GM18870 (cell line): ENCODE data around the gene PRR14L.
"Not testable (repeated sequence)": the region's sequence is repeated elsewhere in the genome, so short reads cannot be mapped to it uniquely, and the experiment has no call there.

Experiments used
- ATAC-seq: cut with Tn5 transposase; IDR thresholded peaks from one replicate; pipeline ENCODE4 v1.9.1; 2021; ENCODE audit warnings: moderate library complexity; ENCODE audit not compliant: unreplicated experiment

The PRR14L gene

DNA sequence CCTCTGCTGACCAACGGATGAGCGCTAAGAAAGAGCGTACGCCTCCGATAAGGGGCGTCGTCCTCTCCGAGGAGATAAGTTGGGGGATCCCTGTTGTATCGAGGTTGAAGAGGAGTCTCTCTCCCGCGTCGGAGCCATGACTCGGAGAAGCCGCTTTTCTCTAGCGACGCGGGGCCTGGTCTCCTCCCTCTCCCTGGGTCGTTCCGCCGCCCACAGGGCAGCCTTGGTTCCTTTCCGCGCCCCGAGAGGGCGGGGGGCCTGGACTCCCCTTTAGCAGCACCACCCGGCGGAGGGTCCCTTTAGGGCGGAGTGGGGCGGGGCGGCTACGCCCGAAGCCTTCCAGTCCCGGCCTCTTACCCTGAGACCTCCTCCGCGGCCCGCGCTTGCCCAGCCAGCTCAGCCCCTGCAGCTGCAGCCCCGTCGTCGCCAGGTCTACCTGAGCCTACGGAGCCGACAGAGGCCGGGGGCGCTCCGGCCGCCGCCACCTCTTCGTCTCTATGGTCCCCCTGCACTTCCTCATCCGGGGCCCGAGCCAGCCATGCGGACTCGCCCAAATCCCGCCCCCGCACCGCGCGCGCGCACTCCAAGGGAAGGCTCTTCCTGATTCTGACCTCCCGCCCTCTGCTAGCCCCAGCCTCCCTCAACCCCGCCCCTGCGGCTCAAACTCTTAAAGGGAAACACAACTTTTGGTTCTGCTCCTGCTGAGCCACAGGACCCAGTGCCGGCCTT is at the start of gene PRR14L:
Gene PRR14L, minus strand, starts transcription at position 497 of the 729 bp plus-strand sequence. CDS start 11,272 bp downstream, outside the sequence.
- peak; percentile 53 for ATAC-seq

DNA sequence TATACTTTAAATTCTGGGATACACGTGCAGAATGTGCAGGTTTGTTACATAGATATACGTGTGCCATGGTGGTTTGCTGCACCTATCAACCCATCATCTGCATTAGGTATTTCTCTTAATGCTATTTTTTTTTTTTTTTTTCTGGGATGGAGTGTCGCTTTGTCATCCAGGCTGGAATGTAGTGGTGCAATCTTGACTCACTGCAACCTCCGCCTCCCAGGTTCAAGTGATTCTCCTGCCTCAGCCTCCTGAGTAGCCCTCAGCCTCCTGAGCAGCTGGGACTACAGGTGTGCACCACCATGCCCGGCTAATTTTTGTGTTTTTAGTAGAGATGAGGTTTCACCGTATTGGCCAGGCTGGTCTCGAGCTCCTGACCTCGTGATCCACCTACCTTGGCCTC is 49.4 kb upstream of the PRR14L start:
- not testable (repeated sequence) for ATAC-seq

DNA sequence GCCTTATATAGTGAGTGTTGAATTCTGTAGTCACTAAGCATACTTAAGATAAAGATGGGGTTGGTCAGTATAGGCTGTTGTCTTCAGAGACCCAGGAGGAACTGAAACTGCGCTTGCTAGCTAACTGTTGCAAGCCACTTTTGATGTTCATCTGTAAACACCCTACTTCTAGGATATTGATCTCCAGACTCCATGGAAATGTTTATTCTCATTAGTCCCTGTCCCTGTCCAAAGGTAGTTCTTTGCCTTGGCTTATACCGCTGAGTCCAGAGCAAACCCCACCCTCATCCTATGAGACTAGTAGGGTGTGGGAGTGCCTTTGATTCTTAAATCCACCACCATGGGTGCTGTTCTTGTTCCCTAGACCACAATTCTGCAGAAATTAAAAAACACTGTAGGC is 40.3 kb upstream of the PRR14L start:
- no peak for ATAC-seq

DNA sequence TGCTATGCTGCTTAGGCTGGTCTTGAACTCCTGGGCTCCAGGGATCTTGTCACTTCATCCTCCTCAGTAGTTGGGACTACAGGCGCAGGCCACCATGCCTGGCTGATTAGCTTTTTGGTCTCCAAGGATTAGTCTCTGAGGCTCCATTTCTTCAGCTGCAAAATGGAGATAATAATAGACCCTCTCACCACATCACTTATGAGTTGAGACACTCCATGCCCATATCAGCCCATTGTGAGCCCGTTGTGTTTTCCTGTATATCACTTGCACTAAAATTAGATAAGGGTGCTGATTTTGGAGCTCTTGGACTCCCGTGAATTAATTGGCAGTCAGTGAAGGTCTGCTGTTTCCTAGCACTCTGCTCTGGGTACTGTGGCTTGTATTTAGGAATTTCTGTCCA is 39.9 kb upstream of the PRR14L start:
- ATAC-seq: no peak

DNA sequence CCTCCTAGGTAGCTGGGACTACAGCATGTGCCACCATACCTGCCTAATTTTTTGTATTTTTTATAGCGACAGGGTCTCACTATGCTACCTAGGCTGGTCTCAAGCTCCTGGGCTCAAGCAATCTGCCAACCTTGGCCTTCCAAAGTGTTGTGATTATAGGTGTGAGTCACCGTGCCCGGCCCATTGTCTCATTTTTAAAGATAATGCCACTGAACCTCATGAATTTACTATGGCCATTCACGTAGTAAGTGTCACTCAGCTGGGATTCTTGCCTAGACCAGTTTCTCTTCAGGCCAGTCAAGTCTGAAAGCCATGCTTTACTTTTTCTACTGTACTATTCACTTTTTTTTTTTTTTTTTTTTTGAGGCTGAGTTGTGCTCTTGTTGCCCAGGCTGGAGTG is 26.3 kb upstream of the PRR14L start:
- ATAC-seq: no peak

DNA sequence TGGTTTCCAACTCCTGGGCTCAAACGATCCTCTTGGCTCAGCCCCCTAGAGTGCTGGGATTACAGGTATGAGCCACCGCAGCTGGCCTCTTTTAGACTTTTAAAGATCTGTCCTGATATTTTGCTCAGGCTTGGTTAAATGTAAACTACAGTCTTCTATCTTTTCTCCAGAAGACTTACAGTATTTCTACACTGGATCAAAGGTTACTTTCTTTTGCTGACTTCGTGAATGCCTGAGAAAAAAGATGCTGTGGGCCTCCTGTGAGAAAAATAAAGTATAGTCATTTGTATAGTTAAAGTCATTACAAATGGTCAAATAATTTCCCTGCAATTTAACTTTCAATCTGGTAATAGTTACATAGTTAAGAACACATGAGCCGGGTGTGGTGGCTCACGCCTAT is 23.5 kb upstream of the PRR14L start:
- ATAC-seq: no peak

DNA sequence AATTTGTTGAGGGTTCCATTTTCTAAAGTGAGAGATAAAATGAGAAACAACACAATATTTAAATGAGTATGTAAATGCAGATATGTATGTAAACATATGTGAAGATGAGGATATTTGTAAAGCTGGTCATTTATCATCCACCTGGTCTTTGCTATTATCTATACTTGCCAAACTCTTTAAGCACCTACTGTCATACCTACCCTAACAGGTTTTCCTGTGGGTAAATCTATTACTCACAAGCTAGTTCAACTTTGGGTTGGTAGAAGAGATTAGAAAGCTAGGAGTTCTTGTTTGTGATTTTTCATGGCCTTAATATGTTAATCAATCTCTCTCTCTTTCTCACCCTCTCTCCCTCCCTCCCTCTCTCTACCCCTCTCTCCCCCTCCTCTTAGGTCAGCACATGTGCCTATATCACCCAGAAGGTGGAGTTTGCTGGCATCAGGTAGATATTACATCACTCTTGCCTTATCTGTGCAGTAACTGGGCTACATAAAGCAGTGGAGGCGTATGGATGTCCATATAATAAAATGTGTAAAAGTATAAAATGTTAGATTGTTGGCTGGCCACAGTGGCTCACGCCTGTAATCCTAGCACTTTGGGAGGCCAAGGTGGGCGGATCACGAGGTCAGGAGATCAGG is 18.6 kb upstream of the PRR14L start:
- no peak for ATAC-seq

DNA sequence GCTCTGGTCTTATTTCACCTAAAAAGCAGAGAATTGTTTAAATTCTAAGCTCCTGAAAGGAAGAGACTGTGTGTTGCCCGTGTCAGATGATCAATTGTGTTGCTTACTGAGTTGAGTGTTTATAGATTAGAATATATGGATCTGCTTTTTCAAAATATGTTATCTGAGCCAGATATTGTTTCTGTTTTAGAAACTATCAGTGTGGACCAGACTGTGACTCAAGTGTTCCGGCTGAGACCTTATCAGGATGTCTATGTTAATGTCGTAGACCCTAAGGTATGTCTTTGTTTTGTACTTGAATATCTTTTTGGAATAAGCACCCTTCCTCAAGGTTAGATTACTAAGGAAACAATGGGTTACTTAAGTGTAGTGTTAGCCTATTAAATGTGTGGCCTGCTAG is 14.9 kb upstream of the PRR14L start:
- ATAC-seq: no peak

DNA sequence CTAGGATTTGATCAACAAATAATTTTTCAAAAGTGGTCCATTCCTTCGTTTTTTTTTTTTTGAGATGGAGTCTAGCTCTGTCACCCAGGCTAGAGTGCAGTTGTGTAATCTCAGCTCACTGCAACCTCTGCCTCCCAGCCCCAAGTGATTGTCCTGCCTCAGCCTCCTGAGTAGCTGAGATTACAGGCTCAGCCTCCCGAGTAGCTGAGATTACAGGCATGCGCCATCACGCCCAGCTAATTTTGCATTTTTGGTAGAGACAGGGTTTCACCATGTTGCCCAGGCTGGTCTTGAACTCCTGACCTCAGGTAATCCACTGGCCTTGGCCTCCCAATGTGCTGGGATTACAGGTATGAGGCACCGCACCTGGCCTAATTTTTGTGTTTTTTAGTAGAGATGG is 8.9 kb upstream of the PRR14L start:
- not testable (repeated sequence) for ATAC-seq

DNA sequence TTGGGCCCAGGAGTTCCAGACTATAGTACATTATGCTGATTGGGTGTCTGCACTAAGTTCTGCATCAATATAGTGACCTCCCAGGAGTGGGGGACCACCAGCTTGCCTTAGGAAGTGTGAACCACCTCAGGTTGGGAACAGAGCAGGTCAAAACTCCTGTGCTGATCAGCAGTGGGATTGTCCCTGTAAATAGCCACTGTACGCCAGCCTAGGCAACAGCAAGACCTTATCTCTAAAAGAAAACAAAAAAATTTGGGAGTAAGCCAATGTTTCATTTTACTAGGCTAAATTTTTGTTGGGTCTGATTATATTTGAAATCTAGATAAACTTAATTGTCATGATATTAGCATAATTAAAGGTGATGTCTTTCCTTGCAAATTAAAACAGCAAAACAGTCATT is 7.3 kb upstream of the PRR14L start:
- no peak for ATAC-seq

DNA sequence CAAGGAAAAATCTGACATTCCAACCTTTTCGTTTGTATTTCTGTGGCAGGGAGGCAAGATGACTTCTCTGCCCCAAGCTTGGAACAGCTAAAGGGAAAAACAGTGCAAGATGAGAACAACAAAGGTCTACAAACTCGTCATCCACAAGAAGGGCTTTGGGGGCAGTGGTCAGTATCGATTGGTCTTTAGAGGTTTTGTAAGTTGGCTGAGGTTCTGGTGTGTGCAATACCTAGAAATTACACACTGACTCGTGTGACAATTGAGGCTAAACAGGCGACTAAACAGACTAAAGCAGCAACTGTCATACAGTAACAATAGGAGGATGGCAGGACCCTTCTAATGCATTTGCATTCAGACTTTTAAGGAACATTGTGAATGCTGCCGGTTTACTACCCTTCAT is 4.9 kb upstream of the PRR14L start:
- no peak for ATAC-seq

DNA sequence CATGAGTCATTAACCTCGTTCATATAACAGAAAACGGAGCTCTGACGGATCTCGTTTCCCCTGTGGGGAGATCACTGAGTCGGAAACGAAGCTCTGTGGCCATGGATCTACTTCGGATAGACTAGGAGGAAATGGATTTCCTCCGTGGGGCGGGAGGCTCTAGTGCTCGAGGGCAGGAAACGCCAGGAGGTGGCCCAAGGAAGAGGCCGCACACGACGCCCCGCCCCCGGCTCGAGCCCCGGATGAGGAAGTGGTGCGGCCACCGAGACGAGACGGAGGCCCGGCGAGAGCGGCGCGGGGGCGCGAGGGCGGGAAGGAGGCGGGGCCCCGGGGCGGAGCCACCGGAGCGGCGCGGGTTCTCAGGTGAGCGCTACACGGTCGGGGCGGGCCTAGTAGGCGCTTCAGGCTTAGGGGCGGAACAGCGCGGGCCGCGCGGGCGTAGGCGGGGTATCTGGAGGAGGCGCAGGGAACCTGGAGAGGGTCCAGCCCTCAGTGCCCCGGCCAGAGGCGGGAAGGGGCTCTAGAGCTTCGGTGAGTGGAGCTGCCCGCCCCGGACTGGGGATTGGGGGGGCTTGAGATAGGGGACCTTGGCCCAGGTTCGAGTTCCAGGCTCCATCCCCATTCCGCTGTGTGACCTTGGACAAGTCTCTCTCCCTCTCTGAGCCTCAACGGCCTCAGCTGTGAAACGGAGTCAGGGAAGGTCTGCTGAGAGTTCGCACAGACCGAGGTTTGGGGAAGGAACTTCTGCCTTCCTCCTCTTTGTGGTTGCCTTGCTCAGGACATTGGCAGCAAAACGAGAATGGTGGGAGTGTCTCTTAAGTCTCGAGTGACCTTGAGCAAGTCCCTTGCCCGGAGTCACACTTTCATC is 3.9 kb upstream of the PRR14L start, which contains the start of gene DEPDC5:
Gene DEPDC5, plus strand, starts transcription at position 386 of the 868 bp plus-strand sequence. CDS start 903 bp downstream, outside the sequence.
- peak; percentile 28 for ATAC-seq

DNA sequence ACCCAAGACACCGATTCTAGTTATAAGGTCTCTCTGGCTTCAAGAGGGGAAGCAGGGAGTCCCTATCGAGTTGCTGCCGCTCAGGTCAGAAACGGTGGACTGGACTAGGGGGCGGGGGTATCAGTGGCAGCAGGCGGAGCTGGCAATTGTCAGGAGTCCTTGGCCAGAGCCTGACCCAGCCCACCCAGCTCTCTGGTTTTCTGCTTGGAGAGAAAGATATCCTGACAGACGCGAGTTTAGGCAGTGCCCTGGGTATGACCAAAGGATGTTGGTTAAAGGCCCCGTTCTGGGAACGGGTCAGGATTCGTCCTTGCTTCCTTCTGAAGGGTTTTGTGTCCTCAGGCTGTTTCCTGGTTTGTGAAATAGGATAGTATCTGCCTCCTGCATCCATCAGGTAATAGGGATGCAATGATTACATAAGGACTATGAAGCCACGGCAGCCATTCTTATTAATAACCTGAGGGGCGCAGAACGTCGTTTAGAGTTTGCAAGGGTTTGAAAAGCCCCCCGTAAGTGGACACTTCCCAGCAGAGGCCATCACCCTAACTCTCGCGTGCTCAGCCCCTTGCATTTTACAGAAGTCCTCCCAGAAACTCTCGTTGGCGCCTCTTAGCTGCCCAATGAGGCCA is 3.2 kb upstream of the PRR14L start:
- ATAC-seq: no peak

DNA sequence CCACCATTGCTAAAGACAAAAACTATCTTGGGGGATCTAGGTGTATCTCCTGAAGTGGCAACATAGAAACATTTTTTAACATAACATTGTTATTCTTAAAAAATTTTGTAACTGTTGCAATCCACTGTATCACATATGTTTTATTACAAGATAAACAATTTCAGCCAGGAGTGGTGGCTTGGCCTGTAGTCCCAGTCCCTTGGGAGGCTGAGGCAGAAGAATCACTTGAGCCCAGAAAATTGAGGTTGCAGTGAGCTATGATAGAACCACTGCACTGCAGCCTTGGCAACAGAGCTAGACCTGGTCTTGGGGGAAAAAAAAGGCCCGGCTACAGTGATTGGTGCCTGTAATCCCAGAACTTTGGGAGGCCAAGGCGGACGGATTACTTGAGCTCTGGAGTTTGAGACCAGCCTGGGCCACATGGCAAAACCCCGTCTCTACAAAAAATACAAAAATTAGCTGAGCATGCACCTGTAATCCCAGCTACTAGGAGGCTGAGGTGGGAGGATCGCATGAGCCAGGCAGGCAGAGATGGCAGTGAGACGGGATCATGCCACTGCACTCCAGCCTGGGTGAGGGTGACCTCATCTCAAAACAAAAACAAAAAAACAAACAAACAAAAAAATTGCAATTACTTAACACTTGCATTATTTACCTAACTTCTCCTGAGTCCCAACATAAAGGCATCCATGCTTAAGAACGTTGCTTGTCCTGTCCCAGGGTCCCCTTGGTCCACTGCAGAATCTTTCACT is 2.3 kb upstream of the PRR14L start:
- ATAC-seq: no peak

DNA sequence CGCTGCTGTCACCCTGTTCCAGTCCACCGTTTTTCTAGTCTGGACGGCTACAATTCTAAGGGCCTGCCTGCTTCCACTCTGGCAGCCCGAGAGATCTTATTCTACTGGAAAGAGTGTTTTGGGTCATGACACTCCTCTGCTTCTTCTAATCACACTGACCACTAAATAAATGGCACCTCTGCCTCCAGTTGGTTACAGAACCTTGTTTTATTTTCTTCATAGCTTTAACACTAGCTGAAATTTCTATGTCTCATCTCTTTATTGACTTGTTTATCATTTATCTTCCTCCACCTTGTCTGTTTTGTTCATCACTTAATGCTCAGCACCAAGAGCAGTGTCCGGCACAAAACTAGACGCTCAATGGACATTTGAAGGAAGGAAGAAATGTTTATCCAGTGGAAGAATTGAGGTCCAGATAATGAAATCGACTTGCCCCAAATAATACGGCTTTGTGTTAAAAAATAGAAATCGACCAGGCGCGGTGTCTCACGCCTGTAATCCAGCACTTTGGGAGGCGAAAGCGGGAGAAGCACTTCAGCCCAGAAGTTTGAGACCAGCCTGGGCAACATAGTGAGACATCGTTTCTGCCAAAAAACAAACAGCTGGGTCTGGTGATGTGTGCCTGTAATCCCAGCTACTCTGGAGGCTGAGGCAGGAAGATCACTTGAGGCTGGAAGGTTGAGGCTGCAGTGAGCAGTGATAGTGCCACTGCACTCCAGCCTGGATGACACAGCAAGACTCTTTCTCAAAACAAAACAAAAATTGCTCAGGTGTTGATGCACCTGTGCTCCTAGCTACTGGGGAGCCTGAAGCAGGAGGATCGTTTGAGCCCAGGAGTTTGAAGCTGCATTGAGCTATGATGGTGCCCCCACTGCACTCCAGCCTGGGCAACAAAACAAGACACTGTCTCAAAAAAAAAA is 693 bp upstream of the PRR14L start:
- no peak for ATAC-seq

DNA sequence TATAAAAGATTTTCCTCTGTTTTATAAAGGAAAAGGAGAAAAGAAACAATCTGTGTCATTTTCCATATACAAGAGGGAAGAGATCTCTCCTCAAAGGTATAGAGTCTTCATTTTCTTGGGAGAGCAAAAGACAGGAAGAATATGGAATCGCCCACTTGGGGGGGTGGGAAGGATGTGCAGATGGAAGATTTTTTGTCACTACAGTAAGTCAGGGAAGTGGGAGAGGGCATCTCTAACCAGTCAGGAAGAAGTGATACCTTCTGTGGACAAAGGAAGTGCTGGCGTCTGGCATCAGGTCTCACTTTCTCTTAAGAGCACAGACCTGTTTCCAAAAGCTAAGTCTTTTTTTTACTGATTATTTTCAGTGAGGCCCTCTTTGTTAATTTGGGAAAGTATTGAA is 1.4 kb downstream of the PRR14L start:
- no peak for ATAC-seq

DNA sequence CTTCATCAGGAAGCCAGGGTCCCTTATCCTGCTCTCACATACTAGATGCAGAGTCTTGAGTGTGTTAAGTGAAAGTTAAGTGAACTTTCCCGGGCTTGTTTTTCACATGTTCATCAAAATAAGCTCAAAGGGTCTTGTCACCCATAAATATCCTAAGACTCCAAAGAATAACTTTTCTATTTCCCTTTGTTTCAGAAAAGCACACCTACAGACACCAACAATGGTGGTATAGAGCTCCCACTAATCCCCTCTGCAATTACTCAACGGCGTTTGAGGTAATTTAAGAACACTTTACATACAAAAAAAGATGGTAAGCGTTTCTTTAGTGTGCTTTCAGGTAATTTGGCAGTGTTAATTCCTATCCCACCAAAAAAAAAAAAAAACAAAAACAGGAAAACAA is 2.5 kb downstream of the PRR14L start:
- ATAC-seq: no peak

DNA sequence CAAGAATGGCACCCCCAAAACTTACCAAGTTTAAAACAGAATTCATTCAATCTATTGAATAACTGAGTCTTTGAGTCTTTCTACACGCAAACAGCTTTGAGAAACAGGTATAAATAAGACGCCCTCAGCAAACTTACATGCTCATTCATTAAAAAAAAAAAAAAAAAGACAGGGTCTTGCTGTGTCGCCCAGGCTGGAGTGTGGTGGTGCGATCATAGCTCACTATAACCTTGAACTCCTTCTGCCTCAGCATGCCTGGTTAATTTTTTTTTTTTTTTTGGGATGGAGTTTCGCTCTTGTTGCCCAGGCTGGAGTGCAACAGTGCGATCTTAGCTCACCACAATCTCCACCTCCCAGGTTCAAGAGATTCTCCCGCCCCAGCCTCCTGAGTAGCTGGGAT is 6.1 kb downstream of the PRR14L start:
- no peak for ATAC-seq

DNA sequence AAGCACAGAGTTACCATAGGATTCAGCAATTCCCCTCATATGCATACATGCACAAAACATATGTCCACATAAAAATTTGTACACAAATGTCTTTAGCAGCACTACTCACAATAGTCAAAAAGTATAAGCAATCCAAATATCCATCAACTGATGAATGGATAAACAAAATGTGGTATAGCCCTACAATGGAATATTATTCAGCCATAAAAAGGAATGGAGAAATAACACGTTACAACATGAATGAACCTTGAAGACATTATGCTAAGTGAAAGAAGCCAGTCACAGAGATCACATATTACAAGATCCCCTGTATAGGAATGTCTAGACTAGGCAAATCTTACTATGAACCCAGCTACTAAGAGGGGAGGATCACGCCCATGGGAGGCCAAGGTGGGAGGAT is 7.2 kb downstream of the PRR14L start:
- no peak for ATAC-seq
